GM10248 (cell line): ENCODE results near the gene ABCF3.

Experiments
- CTCF ChIA-PET: fragments of 300-600 bp; sonication (Branson Sonifier 250); formaldehyde crosslinking; extraction: SDS; loops from one replicate; lab custom pipeline; 2021; ENCODE audit warnings: antibody characterized with exemption; lab: Yijun Ruan, JAX
- POLR2A ChIA-PET: fragments of 350-650 bp; sonication (Branson Sonifier 250); formaldehyde crosslinking; extraction: SDS; loops from one replicate; lab custom pipeline; 2020; ENCODE audit warnings: antibody characterized with exemption; lab: Yijun Ruan, JAX
- DNase-seq: peaks from one replicate; pipeline ENCODE4 v3.0.0; 2012; ENCODE audit errors: extremely low spot score
- TF ChIP-seq, protein P1 (sequence below): IDR thresholded peaks from 2 replicates; pipeline ENCODE4 v1.5.1; 2012; ENCODE audit warnings: mild to moderate bottlenecking, low read depth; ENCODE audit errors: extremely low read depth, missing control alignments, control extremely low read depth

ABCF3 gene

DNA sequence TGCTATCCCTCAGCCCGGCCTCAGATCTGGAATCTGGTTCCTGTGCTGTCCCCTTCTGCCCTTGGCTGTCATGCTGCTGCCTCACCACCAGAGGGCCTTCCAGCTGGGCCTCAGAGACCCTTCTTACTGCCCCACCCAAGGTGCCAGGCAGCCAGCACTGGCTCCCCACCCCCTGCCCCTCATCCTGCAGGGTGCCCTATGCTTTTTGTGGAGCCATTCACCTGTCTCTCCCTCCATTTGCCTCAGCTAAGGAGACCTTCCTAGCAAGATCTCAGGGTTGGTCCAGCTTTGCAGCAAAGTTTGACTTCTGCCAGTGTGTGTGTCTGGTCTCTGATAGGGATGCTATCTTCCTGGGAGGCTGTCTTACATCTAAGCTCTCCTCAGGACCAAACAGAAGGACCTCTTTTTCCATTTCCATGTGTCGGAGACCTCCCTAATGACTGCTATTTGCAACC lies 41.5 kb downstream of the ABCF3 start:
- ChIA-PET POLR2A (no interaction called here), CTCF (interaction anchor here (0.6 to 8.6 kb wide), 52 partner anchors 12 to 332 kb away, joined by 3 to 160 read pairs (median 5); partner anchors contain the start of genes ABCF3, ALG3, AP2M1 and DVL3)
- peak; percentile 79 for DNase-seq
- TF ChIP-seq, protein P1, sequence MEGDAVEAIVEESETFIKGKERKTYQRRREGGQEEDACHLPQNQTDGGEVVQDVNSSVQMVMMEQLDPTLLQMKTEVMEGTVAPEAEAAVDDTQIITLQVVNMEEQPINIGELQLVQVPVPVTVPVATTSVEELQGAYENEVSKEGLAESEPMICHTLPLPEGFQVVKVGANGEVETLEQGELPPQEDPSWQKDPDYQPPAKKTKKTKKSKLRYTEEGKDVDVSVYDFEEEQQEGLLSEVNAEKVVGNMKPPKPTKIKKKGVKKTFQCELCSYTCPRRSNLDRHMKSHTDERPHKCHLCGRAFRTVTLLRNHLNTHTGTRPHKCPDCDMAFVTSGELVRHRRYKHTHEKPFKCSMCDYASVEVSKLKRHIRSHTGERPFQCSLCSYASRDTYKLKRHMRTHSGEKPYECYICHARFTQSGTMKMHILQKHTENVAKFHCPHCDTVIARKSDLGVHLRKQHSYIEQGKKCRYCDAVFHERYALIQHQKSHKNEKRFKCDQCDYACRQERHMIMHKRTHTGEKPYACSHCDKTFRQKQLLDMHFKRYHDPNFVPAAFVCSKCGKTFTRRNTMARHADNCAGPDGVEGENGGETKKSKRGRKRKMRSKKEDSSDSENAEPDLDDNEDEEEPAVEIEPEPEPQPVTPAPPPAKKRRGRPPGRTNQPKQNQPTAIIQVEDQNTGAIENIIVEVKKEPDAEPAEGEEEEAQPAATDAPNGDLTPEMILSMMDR: peak; percentile 91

DNA sequence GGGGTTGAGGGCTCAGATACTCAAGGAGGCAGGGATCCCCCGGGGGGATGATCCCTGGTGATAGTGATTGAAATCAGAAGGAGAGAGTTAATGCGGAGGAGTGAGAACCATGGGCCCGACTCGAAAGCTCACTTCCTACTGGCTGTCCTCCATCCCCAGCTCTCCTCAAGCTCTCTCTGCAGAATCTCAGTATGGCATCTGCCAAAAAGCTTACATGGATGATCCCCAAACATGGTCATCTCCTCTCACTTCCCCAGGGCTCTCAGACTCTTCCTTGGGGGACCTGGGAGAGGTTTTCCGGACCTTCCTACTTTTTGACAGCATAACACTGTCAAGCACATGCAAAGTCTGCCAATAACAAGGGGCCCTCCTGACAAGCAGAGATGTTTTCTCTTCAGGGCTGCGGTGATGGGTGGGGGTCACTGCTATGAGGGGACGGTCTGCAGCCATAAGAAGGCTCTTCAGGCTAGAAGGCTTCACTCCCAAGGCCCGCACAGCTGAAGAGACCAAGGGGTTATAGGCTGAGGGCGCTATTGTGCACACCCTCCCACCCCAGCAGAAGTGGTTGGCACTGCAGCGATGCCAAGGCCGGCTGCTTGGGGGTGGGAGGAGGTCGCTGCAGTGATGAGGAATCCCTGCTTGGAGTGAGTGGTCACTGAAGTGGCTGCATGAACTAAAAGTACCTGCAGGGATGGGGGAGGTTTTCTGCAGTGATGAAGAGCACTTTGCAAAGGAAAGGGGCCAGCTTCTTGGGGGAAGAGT lies 42.6 kb downstream of the ABCF3 start:
- POLR2A ChIA-PET: no interaction called here
- peak; percentile 27 for DNase-seq
- TF ChIP-seq, protein P1: no peak
- CTCF ChIA-PET: interaction anchor here (0.8 to 8.6 kb wide), 35 partner anchors 11 to 333 kb away, joined by 3 to 160 read pairs (median 6); partner anchors contain the start of genes ABCF3, ALG3, AP2M1 and DVL3

DNA sequence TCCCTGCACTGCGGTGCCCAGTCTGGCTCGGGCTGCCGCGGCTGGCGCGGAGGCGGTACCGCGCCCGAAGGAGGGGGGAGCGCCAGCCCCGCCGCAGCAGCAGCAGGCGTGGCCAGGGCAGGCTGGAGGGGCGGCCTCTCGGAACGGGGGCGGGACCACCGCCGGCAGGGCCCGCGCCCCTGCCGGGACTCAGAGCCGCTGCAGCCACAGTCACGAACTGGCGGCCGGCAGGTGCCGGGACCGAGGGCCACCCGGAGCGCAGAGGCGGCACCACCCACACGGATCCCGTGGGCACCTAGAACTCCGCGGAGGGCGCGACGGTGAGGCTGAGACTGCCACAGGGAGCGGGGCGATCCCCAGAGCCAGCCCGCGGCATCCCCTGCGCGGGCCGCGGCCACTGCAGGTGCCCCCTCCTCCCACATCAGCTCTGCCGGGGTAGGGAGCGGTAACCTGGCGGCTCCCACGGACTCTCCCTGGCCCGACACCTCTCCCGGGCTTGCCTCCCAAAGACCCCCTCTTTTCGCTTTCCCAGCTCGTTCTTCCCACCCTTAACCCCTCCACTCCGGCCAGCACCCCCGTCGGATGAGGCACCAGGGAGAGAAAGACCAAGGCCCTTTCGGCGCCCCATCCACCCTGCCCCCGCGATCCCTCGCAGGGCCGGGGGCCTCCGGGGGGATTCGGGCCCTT lies 43.5 kb downstream of the ABCF3 start, which contains the start of gene VWA5B2:
VWA5B2 (plus strand) TSS at position 192 of the 687 bp plus-strand sequence. CDS start 944 bp downstream, outside the sequence.
- TF ChIP-seq, protein P1: no peak
- ChIA-PET POLR2A (no interaction called here), CTCF (interaction anchor here (1.1 to 8.6 kb wide), 6 partner anchors 10 to 334 kb away, joined by 3 to 160 read pairs (median 38); partner anchors contain the start of gene EEF1AKMT4)
- peak; percentile 90 for DNase-seq

DNA sequence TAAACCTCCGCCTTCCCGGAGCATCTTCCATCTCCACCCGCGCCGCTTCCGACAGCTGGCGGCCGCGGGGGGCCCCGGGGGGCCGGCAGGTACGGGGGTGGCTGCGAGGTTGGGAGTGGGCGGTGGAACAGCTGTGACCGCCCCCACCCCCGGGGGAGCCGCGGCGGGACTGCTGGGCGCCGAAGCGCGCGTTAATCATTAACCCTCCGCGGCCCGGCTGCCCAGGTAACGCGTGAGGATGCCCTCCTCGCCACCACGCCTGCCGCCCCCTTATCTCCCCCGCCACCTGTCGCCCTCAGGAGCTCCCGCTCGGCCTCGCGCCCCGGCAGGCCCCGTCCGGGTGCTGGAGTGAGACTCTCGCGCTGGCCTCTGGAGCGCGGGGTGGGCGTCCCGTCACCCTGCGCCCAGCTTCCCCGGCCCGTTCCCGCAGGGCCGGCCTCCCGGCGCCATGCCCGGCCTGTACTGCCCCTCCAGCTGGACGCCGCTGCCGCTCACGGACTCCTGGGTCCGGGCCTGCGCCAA lies 44.1 kb downstream of the ABCF3 start:
- TF ChIP-seq, protein P1: no peak
- ChIA-PET POLR2A (no interaction called here), CTCF (interaction anchor here (1.1 to 8.6 kb wide), 5 partner anchors 10 to 334 kb away, joined by 3 to 160 read pairs (median 70); partner anchors contain the start of gene EEF1AKMT4)
- DNase-seq: peak; percentile 55

DNA sequence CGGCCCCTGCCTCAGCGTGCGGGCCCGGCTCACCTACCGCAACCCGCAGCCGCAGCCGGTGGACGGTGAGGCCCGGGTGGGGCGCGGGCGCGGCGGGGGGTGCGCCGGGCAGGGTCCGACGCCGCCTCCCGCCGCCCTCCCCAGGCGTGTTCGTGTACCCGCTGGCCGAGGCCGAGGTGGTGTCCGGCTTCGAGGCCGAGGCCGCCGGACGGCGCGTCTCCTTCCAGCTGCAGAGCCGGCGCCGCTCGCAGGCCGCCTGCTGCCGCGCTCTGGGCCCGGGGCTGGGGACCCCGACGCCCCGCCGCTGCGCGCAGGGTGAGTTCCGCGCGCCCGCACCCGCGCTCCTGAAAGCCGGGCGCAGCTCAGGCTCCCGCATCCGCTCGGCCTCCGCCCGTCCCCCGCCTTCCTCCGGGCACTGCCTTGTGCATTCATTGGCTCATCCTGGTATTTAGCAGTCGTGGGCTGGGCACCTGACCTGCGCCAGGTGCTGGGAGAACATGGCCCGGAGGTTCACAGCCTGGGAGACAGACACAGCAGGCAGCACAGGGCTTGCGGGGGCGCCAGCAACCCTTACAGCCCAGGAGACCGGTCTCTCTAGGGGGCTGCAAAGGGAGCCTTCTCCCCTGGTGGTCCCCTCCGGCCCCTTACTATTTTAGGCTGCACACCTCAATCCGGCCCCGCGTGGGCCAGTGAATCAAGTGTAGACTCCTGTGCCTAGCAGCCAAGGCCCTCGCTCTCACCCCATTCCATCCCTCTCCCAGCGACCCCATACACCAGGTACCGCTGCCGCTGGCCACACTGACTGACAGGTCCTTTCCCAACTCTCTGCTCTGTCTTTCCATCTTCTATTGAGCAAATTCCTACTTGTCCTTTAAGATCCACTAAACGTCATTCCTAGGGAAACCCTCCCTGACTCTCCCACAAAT lies 44.9 kb downstream of the ABCF3 start:
- POLR2A ChIA-PET: no interaction called here
- TF ChIP-seq, protein P1: no peak
- no peak for DNase-seq
- CTCF ChIA-PET: interaction anchor here (1.3 to 8.6 kb wide), 5 partner anchors 9 to 22 kb away, joined by 4 to 160 read pairs (median 70); partner anchors contain the start of gene EEF1AKMT4
